IMR-90 (cell line): ENCODE measurements around the gene AKAP8L. TPM values are rescaled to one million over a fixed set of nuclear protein-coding genes. Genes with fewer than 3 reads are reported as not detected.

Experiments
- ATAC-seq: fragments of 200-7000 bp; cut with Tn5 transposase; 2 replicates; pipeline ENCODE4 v1.9.1; 2020; ENCODE audit warnings: low read depth, mild to moderate bottlenecking, moderate library complexity
- BruUV-seq: library from RNA; stranded (reverse); fragments of 400-500 nt; replicated peaks from 2 replicates; lab custom pipeline; 2021; lab: Mats Ljungman, UMichigan
- CTCF ChIA-PET: fragments of 300-600 bp; formaldehyde crosslinking; extraction: SDS; loops from one replicate; lab custom pipeline; 2021; ENCODE audit warnings: antibody characterized with exemption; lab: Yijun Ruan, JAX
- POLR2A ChIA-PET: fragments of 300-600 bp; sonication (Branson Sonifier 250); formaldehyde crosslinking; loops from one replicate; lab custom pipeline; 2022; ENCODE audit warnings: antibody characterized with exemption; ENCODE audit not compliant: unreplicated experiment; lab: Charles Lee
- DNase-seq: peaks from one replicate; pipeline ENCODE4 v3.0.0; 2013
- H2AFZ ChIP-seq: replicated peaks from 2 replicates; pipeline ENCODE3; 2013; ENCODE audit warnings: low read length, mild to moderate bottlenecking; ENCODE audit not compliant: poor library complexity
- H2AK5ac ChIP-seq: 2 replicates; pipeline ENCODE4 v1.6.1; 2013; ENCODE audit warnings: low read depth, low read length, inconsistent platforms
- H2AK9ac ChIP-seq: replicated peaks from 2 replicates; pipeline ENCODE3; 2013; ENCODE audit warnings: mild to moderate bottlenecking, low read depth, low read length, moderate library complexity; ENCODE audit not compliant: poor library complexity
- H2BK120ac ChIP-seq: 2 replicates; pipeline ENCODE4 v1.6.1; 2013; ENCODE audit warnings: low read depth, low read length, inconsistent platforms
- H2BK15ac ChIP-seq: 3 replicates; pipeline ENCODE4 v1.6.1; 2013; ENCODE audit warnings: low read depth, low read length, inconsistent platforms
- H2BK20ac ChIP-seq: 2 replicates; pipeline ENCODE4 v1.6.1; 2013; ENCODE audit warnings: low read depth, mild to moderate bottlenecking, inconsistent platforms, low read length, moderate library complexity
- H2BK5ac ChIP-seq: 2 replicates; pipeline ENCODE4 v1.6.1; 2013; ENCODE audit warnings: mild to moderate bottlenecking, low read depth, low read length, inconsistent platforms; ENCODE audit not compliant: poor library complexity, severe bottlenecking
- H3K14ac ChIP-seq: replicated peaks from 2 replicates; pipeline ENCODE4 v1.6.1; 2013; ENCODE audit warnings: low read depth, low read length, inconsistent platforms
- H3K18ac ChIP-seq: 2 replicates; pipeline ENCODE4 v1.6.1; 2013; ENCODE audit warnings: low read depth, low read length, control low read depth
- H3K23ac ChIP-seq: 2 replicates; pipeline ENCODE4 v1.6.1; 2013; ENCODE audit warnings: low read depth, low read length, inconsistent platforms
- H3K27ac ChIP-seq: 2 replicates; pipeline ENCODE4 v1.5.1; 2013; ENCODE audit warnings: mild to moderate bottlenecking, control low read depth, low read length; ENCODE audit not compliant: insufficient read depth
- H3K27me3 ChIP-seq: 2 replicates; pipeline ENCODE4 v1.6.1; 2013; ENCODE audit warnings: low read length; ENCODE audit not compliant: control insufficient read depth, insufficient read depth
- H3K36me3 ChIP-seq: 2 replicates; pipeline ENCODE4 v1.6.1; 2013; ENCODE audit warnings: low read length, mixed read lengths; ENCODE audit not compliant: control insufficient read depth, insufficient read depth
- H3K4ac ChIP-seq: 2 replicates; pipeline ENCODE4 v1.6.1; 2013; ENCODE audit warnings: low read depth, low read length, inconsistent platforms
- H3K4me1 ChIP-seq: 2 replicates; pipeline ENCODE4 v1.6.1; 2013; ENCODE audit warnings: low read length, mixed read lengths; ENCODE audit not compliant: control insufficient read depth, insufficient read depth
- H3K4me2 ChIP-seq: 2 replicates; pipeline ENCODE4 v1.6.1; 2013; ENCODE audit warnings: low read depth, mild to moderate bottlenecking, control low read depth, low read length, moderate library complexity
- H3K4me3 ChIP-seq: 2 replicates; pipeline ENCODE4 v1.5.1; 2013; ENCODE audit warnings: low read depth, mild to moderate bottlenecking, control low read depth, low read length, moderate library complexity; ENCODE audit not compliant: insufficient read depth
- H3K56ac ChIP-seq: 2 replicates; pipeline ENCODE4 v1.6.1; 2013; ENCODE audit warnings: low read length, inconsistent platforms; ENCODE audit not compliant: insufficient read depth; ENCODE audit errors: extremely low read depth
- H3K79me1 ChIP-seq, 2 experiments: 2 replicates each; pipeline ENCODE4 v1.6.1; 2013; ENCODE audit warnings: low read length in 2 of 2, inconsistent platforms in 1 of 2, low read depth in 1 of 2
- H3K9ac ChIP-seq: 2 replicates; pipeline ENCODE4 v1.6.1; 2013; ENCODE audit warnings: low read depth, low read length, control low read depth
- H3K9me1 ChIP-seq: 2 replicates; pipeline ENCODE4 v1.6.1; 2013; ENCODE audit warnings: low read length, inconsistent platforms; ENCODE audit not compliant: insufficient read depth
- H3K9me3 ChIP-seq: 2 replicates; pipeline ENCODE4 v1.6.1; 2013; ENCODE audit warnings: low read length; ENCODE audit not compliant: control insufficient read depth, insufficient read depth
- H4K20me1 ChIP-seq: 2 replicates; pipeline ENCODE4 v1.6.1; 2013; ENCODE audit warnings: low read length, inconsistent platforms; ENCODE audit not compliant: insufficient read depth
- H4K5ac ChIP-seq: 2 replicates; pipeline ENCODE4 v1.6.1; 2013; ENCODE audit warnings: mild to moderate bottlenecking, low read depth, low read length, control low read depth
- H4K8ac ChIP-seq, 2 experiments: 2 replicates each; pipeline ENCODE4 v1.6.1; 2013; ENCODE audit warnings: low read depth in 2 of 2, low read length in 2 of 2, control low read depth in 1 of 2, inconsistent platforms in 1 of 2
- H4K91ac ChIP-seq: 2 replicates; pipeline ENCODE4 v1.6.1; 2013; ENCODE audit warnings: low read depth, low read length, inconsistent platforms; ENCODE audit not compliant: insufficient read depth
- BHLHE40 ChIP-seq: fragments of 150-350 bp; IDR thresholded peaks from 2 replicates; pipeline ENCODE4 v1.6.1; 2016; ENCODE audit warnings: mild to moderate bottlenecking, low read depth, low read length
- CEBPB ChIP-seq: IDR thresholded peaks from 2 replicates; pipeline ENCODE4 v1.6.1; 2012; ENCODE audit warnings: low read depth, low read length, improper control_type of control experiment
- CHD1 ChIP-seq: IDR thresholded peaks from 2 replicates; pipeline ENCODE4 v1.6.1; 2012; ENCODE audit warnings: low read depth, low read length, improper control_type of control experiment
- CTCF ChIP-seq: conservative IDR thresholded peaks from 2 replicates; pipeline ENCODE4 v1.5.1; 2012; ENCODE audit warnings: mild to moderate bottlenecking, low read depth, low read length, improper control_type of control experiment
- ELK1 ChIP-seq: fragments of 150-350 bp; IDR thresholded peaks from 2 replicates; pipeline ENCODE4 v1.6.1; 2016; ENCODE audit warnings: low read depth, mild to moderate bottlenecking, low read length, moderate library complexity, borderline replicate concordance
- FOS ChIP-seq: fragments of 150-350 bp; IDR thresholded peaks from 2 replicates; pipeline ENCODE4 v1.6.1; 2016; ENCODE audit warnings: low read depth, low read length
- MAFK ChIP-seq: IDR thresholded peaks from 2 replicates; pipeline ENCODE4 v1.6.1; 2012; ENCODE audit warnings: low read depth, low read length, improper control_type of control experiment
- MAZ ChIP-seq: IDR thresholded peaks from 2 replicates; pipeline ENCODE4 v1.6.1; 2012; ENCODE audit warnings: low read depth, mild to moderate bottlenecking, low read length, improper control_type of control experiment, moderate library complexity, borderline replicate concordance
- MXI1 ChIP-seq: IDR thresholded peaks from 2 replicates; pipeline ENCODE4 v1.6.1; 2012; ENCODE audit warnings: low read depth, mild to moderate bottlenecking, low read length, moderate library complexity, borderline replicate concordance
- NFE2L2 ChIP-seq: fragments of 150-350 bp; IDR thresholded peaks from 2 replicates; pipeline ENCODE4 v1.6.1; 2016; ENCODE audit warnings: low read depth, mild to moderate bottlenecking, low read length
- POLR2A ChIP-seq: IDR thresholded peaks from 2 replicates; pipeline ENCODE4 v1.6.1; 2012; ENCODE audit warnings: mild to moderate bottlenecking, low read depth, low read length
- RAD21 ChIP-seq: IDR thresholded peaks from 2 replicates; pipeline ENCODE4 v1.6.1; 2012; ENCODE audit warnings: low read length, improper control_type of control experiment
- RCOR1 ChIP-seq: IDR thresholded peaks from 2 replicates; pipeline ENCODE4 v1.6.1; 2012; ENCODE audit warnings: mild to moderate bottlenecking, low read length, improper control_type of control experiment; ENCODE audit not compliant: insufficient replicate concordance
- RFX5 ChIP-seq: IDR thresholded peaks from 2 replicates; pipeline ENCODE4 v1.8.0; 2012; ENCODE audit warnings: low read depth, mild to moderate bottlenecking, low read length, moderate library complexity
- SMC3 ChIP-seq: fragments of 150-350 bp; IDR thresholded peaks from 2 replicates; pipeline ENCODE4 v1.6.1; 2016; ENCODE audit warnings: low read depth, mild to moderate bottlenecking, antibody characterized with exemption, low read length, moderate library complexity
- USF2 ChIP-seq: fragments of 150-350 bp; IDR thresholded peaks from 2 replicates; pipeline ENCODE4 v1.6.1; 2017; ENCODE audit warnings: mild to moderate bottlenecking, antibody characterized with exemption, low read length, low read depth
- WGBS, 2 experiments: methylation state at CpG; one replicate each; pipeline versions ENCODE4 v1.1.5 to v1.1.7; 2013; ENCODE audit warnings: missing lambda C conversion rate in 2 of 2; ENCODE audit not compliant: insufficient read length in 1 of 2; ENCODE audit errors: extremely low coverage in 2 of 2; 5-methylcytosine and 5-hydroxymethylcytosine counted together
- dilution Hi-C: fragments of 300-500 bp; cut with HindIII; formaldehyde crosslinking; loops from one replicate; pipeline ENCODE4 v1.14.3; 2018; ENCODE audit warnings: low sequenced_read_pairs; ENCODE audit not compliant: unreplicated experiment
- in situ Hi-C: fragments of 300-500 bp; cut with MboI; formaldehyde crosslinking; loops from 3 replicates; pipeline ENCODE4 v1.14.3; 2019; ENCODE audit warnings: low sequenced_read_pairs, inconsistent platforms, mixed read lengths
- intact Hi-C: fragments of 100-400 bp; cut with micrococcal nuclease; formaldehyde crosslinking; loops from 2 replicates; pipeline ENCODE4 v1.10.0; 2022
- polyA plus RNA-seq, 3 experiments: library from polyadenylated mRNA; depleted of rRNA; stranded (reverse); fragments of >200 nt; gene quantifications; 2 replicates each; pipeline ENCODE4 v1.2.3, GENCODE V29; 2012; ENCODE audit warnings: low replicate concordance in 1 of 3
- total RNA-seq: library from RNA; depleted of rRNA; stranded (reverse); fragments of >200 nt; gene quantifications from 2 replicates; pipeline ENCODE4 v1.2.3, GENCODE V29; 2012

Gene AKAP8L
- total and polyA plus RNA-seq, 2 of the 4 experiments (the other 2 are of a cell fraction): 43.1 to 44.6 TPM

- no peak for DNase-seq
Observed at GRCh38 chr19:15367439-15367838, 51.3 kb downstream of the AKAP8L start.

More at GRCh38 chr19:15367439-15367838, 51.3 kb downstream of the AKAP8L start:
- peaks cover 12 to 42% of the 10 kb centered on the region in 2 experiments for H3K79me1 ChIP-seq
- no peak overlapping the region for H3K23ac ChIP-seq
- no peak overlapping the region for H2AK9ac ChIP-seq
- H2BK15ac ChIP-seq: no peak overlapping the region
- in situ Hi-C loops: no loop called here
- no peak overlapping the region for H2BK20ac ChIP-seq
- H3K4ac ChIP-seq: no peak overlapping the region
- ChIA-PET CTCF (no interaction called here), POLR2A (no interaction called here)
- ATAC-seq: no peak
- H4K91ac ChIP-seq: no peak overlapping the region
- no peak overlapping the region for H2AK5ac ChIP-seq
- no peaks in the 10 kb centered on the region for H3K27me3 ChIP-seq
- no peak overlapping the region for H4K5ac ChIP-seq
- H3K4me3 ChIP-seq: no peak overlapping the region
- WGBS, 2 experiments: 100% methylated on average over 1 of the region's 3 CpGs; no CpG with 5 or more reads in 1 of the 2 experiments
- intact Hi-C loops: no loop called here
- H2BK5ac ChIP-seq: no peak overlapping the region
- H3K9me3 ChIP-seq: no peaks in the 10 kb centered on the region
- H4K8ac ChIP-seq: no peak overlapping the region
- H3K4me2 ChIP-seq: no peak overlapping the region
- H2BK120ac ChIP-seq: no peak overlapping the region
- H2AFZ ChIP-seq: no peak overlapping the region
- dilution Hi-C loops: no loop called here
- no peak overlapping the region for H3K18ac ChIP-seq
- no peaks in the 10 kb centered on the region for H3K4me1 ChIP-seq
- no peak overlapping the region for H3K9ac ChIP-seq
- no peak overlapping the region for H3K27ac ChIP-seq
- H3K14ac ChIP-seq: no peak overlapping the region
- peaks cover 4% of the 10 kb centered on the region for H4K20me1 ChIP-seq
- H3K9me1 ChIP-seq: no peaks in the 10 kb centered on the region; the same call in 1 of the 2 replicates
- H3K56ac ChIP-seq: no peak overlapping the region
- TF ChIP-seq MXI1 (no peak), FOS (no peak), MAFK (no peak), CTCF (no peak), BHLHE40 (no peak), USF2 (no peak), ELK1 (no peak), MAZ (no peak), RFX5 (no peak), POLR2A (no peak), NFE2L2 (no peak), RAD21 (no peak), CHD1 (no peak), CEBPB (no peak), RCOR1 (no peak), SMC3 (no peak)
- BruUV-seq: no TSS peak
- H3K36me3 ChIP-seq: peaks cover 62% of the 10 kb centered on the region
